T-helper 17 cell (primary cell): ENCODE data around the gene PPP1R1C. TPM values are rescaled to one million over a fixed set of nuclear protein-coding genes. Genes with fewer than 3 reads are reported as not detected.

Experiments used
- ATAC-seq: fragments of 150-1000 bp; cut with Tn5 transposase; 2 replicates; pipeline ENCODE4 v1.10.0; 2021; ENCODE audit warnings: mild to moderate bottlenecking, moderate library complexity
- DNase-seq, 3 donors: peaks; one replicate each; pipeline versions ENCODE4 v3.0.0 to v3.0.0-alpha.2; 2020 to 2021
- H3K9me3 ChIP-seq: one replicate; pipeline ENCODE4 v1.7.0; 2013; ENCODE audit warnings: low read length, mild to moderate bottlenecking; ENCODE audit not compliant: control insufficient read depth, poor library complexity, severe bottlenecking
- H3K27ac Mint-ChIP-seq: one replicate; pipeline ENCODE4 v1.8.0; 2022; ENCODE audit warnings: mild to moderate bottlenecking, moderate library complexity, mixed read lengths
- H3K27me3 Mint-ChIP-seq: one replicate; pipeline ENCODE4 v1.8.0; 2022; ENCODE audit warnings: mixed read lengths
- H3K36me3 Mint-ChIP-seq: one replicate; pipeline ENCODE4 v1.8.0; 2022; ENCODE audit warnings: low read depth, mixed read lengths
- H3K4me1 Mint-ChIP-seq: one replicate; pipeline ENCODE4 v1.8.0; 2022; ENCODE audit warnings: mild to moderate bottlenecking, mixed read lengths
- H3K4me3 Mint-ChIP-seq: one replicate; pipeline ENCODE4 v1.8.0; 2022; ENCODE audit warnings: mild to moderate bottlenecking, moderate library complexity, mixed read lengths
- total RNA-seq, 4 donors: library from RNA in 2 of 4; stranded (reverse) in 2 of 4; gene quantifications; one replicate each; pipeline ENCODE4 v1.2.3 and lab custom pipeline; 2022 to 2026

The PPP1R1C gene
- total RNA-seq (not detected), total RNA-seq (lab: John Stamatoyannopoulos, UW) (0 reads per million in 2 donors)

- peaks cover 4% of the 10 kb centered on the region for H3K4me1 Mint-ChIP-seq
- H3K4me3 Mint-ChIP-seq, result no peak within 1 kb of the TSS
These were observed at the start of gene PPP1R1C for GRCh38 chr2:181985632-181986205. PPP1R1C (plus strand) TSS chr2:181985853; CDS start chr2:181986111, 258 bp downstream.

GRCh38 chr2:181937473-181937872, 48.2 kb upstream of the PPP1R1C start:
- peaks cover 18% of the 10 kb centered on the region for H3K27me3 Mint-ChIP-seq

More at GRCh38 chr2:181985632-181986205, at the start of gene PPP1R1C:
- Mint-ChIP-seq H3K27me3 (peaks cover 27% of the 10 kb centered on the region), H3K27ac (no peak within 1 kb of the TSS), H3K36me3 (no peaks in the 10 kb centered on the region)
- ATAC-seq, result no peak
- no peak for DNase-seq
- no peaks in the 10 kb centered on the region for H3K9me3 ChIP-seq

GRCh38 chr2:181943411-181944124, 42.1 kb upstream of the PPP1R1C start:
- no peaks in the 10 kb centered on the region for H3K4me1 Mint-ChIP-seq
- H3K36me3 Mint-ChIP-seq, result no peaks in the 10 kb centered on the region
- peaks cover 38% of the 10 kb centered on the region for H3K27me3 Mint-ChIP-seq
- DNase-seq (no peak), ATAC-seq (no peak)
- no peaks in the 10 kb centered on the region for H3K9me3 ChIP-seq
- no peak overlapping the region for H3K27ac Mint-ChIP-seq
- H3K4me3 Mint-ChIP-seq, result no peak overlapping the region

More at GRCh38 chr2:181937473-181937872, 48.2 kb upstream of the PPP1R1C start:
- Mint-ChIP-seq H3K36me3 (no peaks in the 10 kb centered on the region), H3K27ac (no peak overlapping the region), H3K4me3 (no peak overlapping the region), H3K4me1 (no peaks in the 10 kb centered on the region)
- DNase-seq (no peak), ATAC-seq (no peak)
- no peaks in the 10 kb centered on the region for H3K9me3 ChIP-seq

GRCh38 chr2:181944164-181944913, 41.3 kb upstream of the PPP1R1C start:
- no peak overlapping the region for H3K27ac Mint-ChIP-seq
- H3K27me3 Mint-ChIP-seq, result peaks cover 46% of the 10 kb centered on the region
- H3K4me1 Mint-ChIP-seq, result no peaks in the 10 kb centered on the region
- no peaks in the 10 kb centered on the region for H3K9me3 ChIP-seq
- no peak for DNase-seq
- ATAC-seq, result no peak
- H3K36me3 Mint-ChIP-seq, result no peaks in the 10 kb centered on the region
- no peak overlapping the region for H3K4me3 Mint-ChIP-seq

- no peak for ATAC-seq
- Mint-ChIP-seq H3K36me3 (no peaks in the 10 kb centered on the region), H3K27ac (no peak overlapping the region), H3K27me3 (peaks cover 51% of the 10 kb centered on the region), H3K4me1 (no peaks in the 10 kb centered on the region), H3K4me3 (no peak overlapping the region)
- H3K9me3 ChIP-seq, result no peaks in the 10 kb centered on the region
- no peak for DNase-seq
These were observed 40.8 kb upstream of the PPP1R1C start for GRCh38 chr2:181944914-181945291.

- Mint-ChIP-seq H3K4me1 (no peaks in the 10 kb centered on the region), H3K27me3 (peaks cover 57% of the 10 kb centered on the region)
These were observed 39.1 kb upstream of the PPP1R1C start for GRCh38 chr2:181946444-181947127.

GRCh38 chr2:181947273-181947672, 38.4 kb upstream of the PPP1R1C start:
- no peak for ATAC-seq
- Mint-ChIP-seq H3K27ac (no peak overlapping the region), H3K36me3 (no peaks in the 10 kb centered on the region), H3K27me3 (peaks cover 57% of the 10 kb centered on the region), H3K4me3 (no peak overlapping the region), H3K4me1 (no peaks in the 10 kb centered on the region)
- no peak for DNase-seq
- no peaks in the 10 kb centered on the region for H3K9me3 ChIP-seq

More at GRCh38 chr2:181946444-181947127, 39.1 kb upstream of the PPP1R1C start:
- H3K36me3 Mint-ChIP-seq, result no peaks in the 10 kb centered on the region
- DNase-seq (no peak), ATAC-seq (no peak)
- no peak overlapping the region for H3K27ac Mint-ChIP-seq
- H3K9me3 ChIP-seq, result no peaks in the 10 kb centered on the region
- H3K4me3 Mint-ChIP-seq, result no peak overlapping the region

GRCh38 chr2:181948227-181948626, 37.4 kb upstream of the PPP1R1C start:
- Mint-ChIP-seq H3K27me3 (peaks cover 55% of the 10 kb centered on the region), H3K4me3 (no peak overlapping the region), H3K27ac (no peak overlapping the region), H3K36me3 (no peaks in the 10 kb centered on the region), H3K4me1 (no peaks in the 10 kb centered on the region)
- no peaks in the 10 kb centered on the region for H3K9me3 ChIP-seq
- ATAC-seq (no peak), DNase-seq (no peak)

GRCh38 chr2:181949047-181949446, 36.6 kb upstream of the PPP1R1C start:
- peaks cover 4% of the 10 kb centered on the region for H3K4me1 Mint-ChIP-seq
- peak overlapping the region; percentile 13 for H3K4me3 Mint-ChIP-seq
- ATAC-seq (no peak), DNase-seq (no peak)
- peaks cover 58% of the 10 kb centered on the region for H3K27me3 Mint-ChIP-seq
- H3K27ac Mint-ChIP-seq, result no peak overlapping the region
- H3K9me3 ChIP-seq, result no peaks in the 10 kb centered on the region
- H3K36me3 Mint-ChIP-seq, result no peaks in the 10 kb centered on the region

GRCh38 chr2:181952404-181953226, 33.0 kb upstream of the PPP1R1C start:
- ATAC-seq (no peak), DNase-seq (no peak)
- Mint-ChIP-seq H3K27me3 (peaks cover 50% of the 10 kb centered on the region), H3K4me1 (peaks cover 4% of the 10 kb centered on the region), H3K27ac (no peak overlapping the region), H3K4me3 (no peak overlapping the region), H3K36me3 (peaks cover under 1% of the 10 kb centered on the region)
- no peaks in the 10 kb centered on the region for H3K9me3 ChIP-seq

GRCh38 chr2:181953881-181954537, 31.6 kb upstream of the PPP1R1C start:
- DNase-seq (peak; percentile 25 to 40 (median 26)), ATAC-seq (peak; percentile 78)
- Mint-ChIP-seq H3K27ac (no peak overlapping the region), H3K4me1 (peaks cover 8% of the 10 kb centered on the region), H3K36me3 (peaks cover 2% of the 10 kb centered on the region), H3K4me3 (peak overlapping the region; percentile 56), H3K27me3 (peaks cover 51% of the 10 kb centered on the region)
- no peaks in the 10 kb centered on the region for H3K9me3 ChIP-seq

GRCh38 chr2:181954538-181954883, 31.1 kb upstream of the PPP1R1C start:
- DNase-seq (no peak), ATAC-seq (no peak)
- Mint-ChIP-seq H3K36me3 (peaks cover 2% of the 10 kb centered on the region), H3K27ac (no peak overlapping the region), H3K27me3 (peaks cover 46% of the 10 kb centered on the region), H3K4me3 (peak overlapping the region; percentile 56), H3K4me1 (peaks cover 8% of the 10 kb centered on the region)
- no peaks in the 10 kb centered on the region for H3K9me3 ChIP-seq
